RWPE1 (cell line): ENCODE data around the gene FAM50A.
"Not testable (repeated sequence)": the region's sequence is repeated elsewhere in the genome, so short reads cannot be mapped to it uniquely, and the experiment has no call there.

Experiments
- CTCF ChIA-PET: fragments of 350-600 bp; sonication (Branson Sonifier 250); formaldehyde crosslinking; extraction: SDS; loops from one replicate; lab custom pipeline; 2021; lab: Yijun Ruan, JAX
- POLR2A ChIA-PET: fragments of 400-600 bp; formaldehyde crosslinking; extraction: SDS; loops from one replicate; lab custom pipeline; 2020; ENCODE audit warnings: antibody characterized with exemption; ENCODE audit not compliant: low non-redundant PET; lab: Yijun Ruan, JAX
- DNase-seq: peaks from one replicate; pipeline ENCODE4 v3.0.0; 2012; ENCODE audit warnings: low spot score
- H3K27ac ChIP-seq: fragments of 450-650 bp; 2 replicates; pipeline ENCODE4 v1.5.1; 2017
- CTCF ChIP-seq: fragments of 450-650 bp; conservative IDR thresholded peaks from 2 replicates; pipeline ENCODE4 v1.5.1; 2017; ENCODE audit warnings: low read depth, mild to moderate bottlenecking

The FAM50A gene

GRCh38 chrX:154488336-154489075 is 44.6 kb downstream of the FAM50A start:
- peak overlapping the region; percentile 83 for H3K27ac ChIP-seq
- DNase-seq, result no peak
- CTCF ChIA-PET, result interaction anchor here (1.4 kb wide), 1 partner anchor 38 kb away, joined by 3 read pairs; no protein-coding TSS in a partner anchor
- POLR2A ChIA-PET, result no interaction called here
- TF ChIP-seq CTCF, result no peak

- peak overlapping the region; percentile 83 for H3K27ac ChIP-seq
- ChIA-PET POLR2A (interaction anchor here (1.6 kb wide), 1 partner anchor 38 kb away, joined by 5 read pairs; no protein-coding TSS in a partner anchor), CTCF (interaction anchor here (0.7 to 0.9 kb wide), 2 partner anchors 45 to 116 kb away, joined by 3 to 4 read pairs; no protein-coding TSS in a partner anchor)
- DNase-seq, result no peak
- no peak for TF ChIP-seq CTCF
These were observed 45.2 kb downstream of the FAM50A start for GRCh38 chrX:154489182-154489581.

- TF ChIP-seq CTCF, result no peak
- DNase-seq, result no peak
- H3K27ac ChIP-seq, result peak overlapping the region; percentile 83
- CTCF ChIA-PET, result interaction anchor here (0.9 kb wide), 1 partner anchor 116 kb away, joined by 3 read pairs; no protein-coding TSS in a partner anchor
- POLR2A ChIA-PET, result interaction anchor here (0.9 to 1.6 kb wide), 2 partner anchors 26 to 37 kb away, joined by 3 to 5 read pairs; partner anchors contain the start of gene FAM3A
These were observed 46.1 kb downstream of the FAM50A start for GRCh38 chrX:154490021-154490413.

GRCh38 chrX:154490414-154491083 is 46.6 kb downstream of the FAM50A start, which contains the start of gene SLC10A3:
Gene SLC10A3, minus strand, starts transcription at chrX:154490629. Its CDS starts 1,689 bp downstream, at chrX:154488940.
- DNase-seq, result peak; percentile 79
- CTCF ChIA-PET, result no interaction called here
- TF ChIP-seq CTCF, result no peak
- POLR2A ChIA-PET, result interaction anchor here (0.9 to 1.6 kb wide), 2 partner anchors 26 to 37 kb away, joined by 3 to 5 read pairs; partner anchors contain the start of gene FAM3A
- peak within 1 kb of the TSS; percentile 83 for H3K27ac ChIP-seq

- POLR2A ChIA-PET, result no interaction called here
- TF ChIP-seq CTCF, result no peak
- no peak overlapping the region for H3K27ac ChIP-seq
- CTCF ChIA-PET, result no interaction called here
- DNase-seq, result no peak
These were observed 50.8 kb downstream of the FAM50A start for GRCh38 chrX:154494715-154495114.

- DNase-seq, result no peak
- no peak for TF ChIP-seq CTCF
- ChIA-PET CTCF (no interaction called here), POLR2A (no interaction called here)
- H3K27ac ChIP-seq, result no peak overlapping the region
These were observed 51.6 kb downstream of the FAM50A start for GRCh38 chrX:154495472-154495922.

- H3K27ac ChIP-seq, DNase-seq, CTCF ChIA-PET: not testable (repeated sequence)
- POLR2A ChIA-PET, result interaction anchor here (0.7 kb wide), 1 partner anchor 265 kb away, joined by 3 read pairs; no protein-coding TSS in a partner anchor
These were observed 52.7 kb downstream of the FAM50A start for GRCh38 chrX:154496591-154497137.
